SU-DHL-6 (cell line): Measurements from ENCODE around the gene SPTBN5.

ENCODE experiments used
- H2AFZ ChIP-seq: fragments of 200-600 bp; sonication (generic); 2 replicates; pipeline ENCODE4 v1.6.1; 2014; ENCODE audit warnings: low read depth, mild to moderate bottlenecking, moderate library complexity, mixed read lengths, antibody characterized with exemption, low read length; ENCODE audit not compliant: severe bottlenecking
- H3F3A ChIP-seq: fragments of 200-600 bp; shearing (Covaris generic); 2 replicates; pipeline ENCODE4 v1.6.0; 2016; ENCODE audit warnings: antibody characterized with exemption, mild to moderate bottlenecking; ENCODE audit not compliant: insufficient read depth
- H3K27ac ChIP-seq: fragments of 200-600 bp; sonication (generic); 2 replicates; pipeline ENCODE4 v1.5.1; 2016; ENCODE audit warnings: low read depth, mild to moderate bottlenecking, low read length, moderate library complexity, mixed read lengths
- H3K27me3 ChIP-seq: fragments of 200-600 bp; sonication (generic), shearing (Covaris generic); 2 replicates; pipeline ENCODE4 v1.6.0; 2014; ENCODE audit warnings: mild to moderate bottlenecking, low read length
- H3K36me3 ChIP-seq: fragments of 200-600 bp; sonication (generic); 2 replicates; pipeline ENCODE4 v1.6.1; 2014; ENCODE audit warnings: mild to moderate bottlenecking, low read length, mixed read lengths
- H3K4me2 ChIP-seq: fragments of 300-600, 200-600 bp; shearing (Covaris generic), sonication (generic); 2 replicates; pipeline ENCODE4 v1.6.0; 2014; ENCODE audit warnings: low read length, low read depth, mild to moderate bottlenecking; ENCODE audit not compliant: poor library complexity, severe bottlenecking
- H3K4me3 ChIP-seq: fragments of 200-600 bp; sonication (generic); 2 replicates; pipeline ENCODE4 v1.5.1; 2014; ENCODE audit warnings: antibody characterized with exemption, low read length, mild to moderate bottlenecking, mixed read lengths; ENCODE audit not compliant: insufficient read depth, poor library complexity, severe bottlenecking
- H3K79me2 ChIP-seq: fragments of 200-600 bp; sonication (generic); 2 replicates; pipeline ENCODE4 v1.6.1; 2014; ENCODE audit warnings: mild to moderate bottlenecking, low read length, moderate library complexity; ENCODE audit not compliant: insufficient read depth
- H3K9ac ChIP-seq: fragments of 200-600 bp; sonication (generic); 2 replicates; pipeline ENCODE4 v1.7.0; 2014; ENCODE audit warnings: mild to moderate bottlenecking, low read length
- H3K9me2 ChIP-seq: fragments of 200-600 bp; sonication (generic); replicated peaks from 2 replicates; pipeline ENCODE4 v1.6.1; 2014; ENCODE audit warnings: low read length; ENCODE audit not compliant: insufficient read depth
- H3K9me3 ChIP-seq: fragments of 200-600 bp; sonication (generic); 2 replicates; pipeline ENCODE4 v1.6.1; 2014; ENCODE audit warnings: low read length, mixed read lengths; ENCODE audit not compliant: insufficient read depth
- H4K20me1 ChIP-seq: fragments of 200-600 bp; sonication (generic); 2 replicates; pipeline ENCODE4 v1.6.1; 2014; ENCODE audit warnings: low read depth, mild to moderate bottlenecking, antibody characterized with exemption, low read length, moderate library complexity, mixed read lengths
- EZH2phosphoT487 ChIP-seq: fragments of 200-600 bp; sonication (generic), shearing (Covaris generic); conservative IDR thresholded peaks from 2 replicates; pipeline ENCODE4 v1.6.1; 2018; ENCODE audit warnings: mild to moderate bottlenecking, antibody characterized with exemption, low read length, moderate library complexity, mixed read lengths
- TF ChIP-seq, protein P1 (sequence below): fragments of 200-600 bp; sonication (generic); IDR thresholded peaks from one replicate; pipeline ENCODE4 v1.5.1; 2017; ENCODE audit warnings: antibody characterized with exemption, mild to moderate bottlenecking, low read length, moderate library complexity; ENCODE audit not compliant: insufficient read depth, poor library complexity, severe bottlenecking

Gene SPTBN5

GRCh38 chr15:41814534-41814933 lies 79.3 kb downstream of the SPTBN5 start:
- TF ChIP-seq, protein P1, sequence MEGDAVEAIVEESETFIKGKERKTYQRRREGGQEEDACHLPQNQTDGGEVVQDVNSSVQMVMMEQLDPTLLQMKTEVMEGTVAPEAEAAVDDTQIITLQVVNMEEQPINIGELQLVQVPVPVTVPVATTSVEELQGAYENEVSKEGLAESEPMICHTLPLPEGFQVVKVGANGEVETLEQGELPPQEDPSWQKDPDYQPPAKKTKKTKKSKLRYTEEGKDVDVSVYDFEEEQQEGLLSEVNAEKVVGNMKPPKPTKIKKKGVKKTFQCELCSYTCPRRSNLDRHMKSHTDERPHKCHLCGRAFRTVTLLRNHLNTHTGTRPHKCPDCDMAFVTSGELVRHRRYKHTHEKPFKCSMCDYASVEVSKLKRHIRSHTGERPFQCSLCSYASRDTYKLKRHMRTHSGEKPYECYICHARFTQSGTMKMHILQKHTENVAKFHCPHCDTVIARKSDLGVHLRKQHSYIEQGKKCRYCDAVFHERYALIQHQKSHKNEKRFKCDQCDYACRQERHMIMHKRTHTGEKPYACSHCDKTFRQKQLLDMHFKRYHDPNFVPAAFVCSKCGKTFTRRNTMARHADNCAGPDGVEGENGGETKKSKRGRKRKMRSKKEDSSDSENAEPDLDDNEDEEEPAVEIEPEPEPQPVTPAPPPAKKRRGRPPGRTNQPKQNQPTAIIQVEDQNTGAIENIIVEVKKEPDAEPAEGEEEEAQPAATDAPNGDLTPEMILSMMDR = no peak
- Histone ChIP-seq H3K36me3 (no peaks in the 10 kb centered on the region), H4K20me1 (no peaks in the 10 kb centered on the region), H3K9me3 (no peaks in the 10 kb centered on the region), H3K9ac (no peak overlapping the region), H3K4me2 (no peak overlapping the region), H3F3A (no peaks in the 10 kb centered on the region), H3K27me3 (no peaks in the 10 kb centered on the region), H2AFZ (no peak overlapping the region), H3K79me2 (no peaks in the 10 kb centered on the region), H3K9me2 (no peaks in the 10 kb centered on the region), H3K4me3 (no peak overlapping the region), H3K27ac (no peak overlapping the region)

DNA sequence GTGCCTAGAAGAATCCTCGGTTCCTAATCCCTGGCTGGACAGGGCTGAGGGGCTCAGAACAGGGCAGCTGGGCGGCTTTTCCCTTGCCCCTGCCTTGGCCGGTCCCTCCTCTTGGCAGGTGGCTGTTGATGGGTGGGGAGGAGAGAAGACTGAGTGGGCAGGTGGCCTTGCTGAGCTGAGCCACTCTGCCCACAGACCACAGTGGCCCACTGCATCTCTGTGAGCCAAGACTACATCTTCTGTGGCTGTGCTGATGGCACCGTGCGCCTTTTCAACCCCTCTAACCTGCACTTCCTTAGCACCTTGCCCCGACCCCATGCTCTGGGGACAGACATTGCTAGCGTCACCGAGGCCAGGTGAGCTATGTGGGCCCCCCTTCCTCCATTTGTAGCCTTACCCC lies 80.4 kb downstream of the SPTBN5 start:
- no peaks in the 10 kb centered on the region for H3K9me3 ChIP-seq
- no peak overlapping the region for H3K9ac ChIP-seq
- no peaks in the 10 kb centered on the region for H3K27me3 ChIP-seq
- H3K9me2 ChIP-seq = no peaks in the 10 kb centered on the region
- no peaks in the 10 kb centered on the region for H3K36me3 ChIP-seq
- H3K4me3 ChIP-seq = no peak overlapping the region
- no peaks in the 10 kb centered on the region for H4K20me1 ChIP-seq
- no peaks in the 10 kb centered on the region for H3F3A ChIP-seq
- H3K27ac ChIP-seq = no peak overlapping the region
- no peaks in the 10 kb centered on the region for H3K79me2 ChIP-seq
- no peak overlapping the region for H3K4me2 ChIP-seq
- no peak overlapping the region for H2AFZ ChIP-seq
- TF ChIP-seq EZH2phosphoT487 = no peak
- TF ChIP-seq, protein P1 = no peak

DNA sequence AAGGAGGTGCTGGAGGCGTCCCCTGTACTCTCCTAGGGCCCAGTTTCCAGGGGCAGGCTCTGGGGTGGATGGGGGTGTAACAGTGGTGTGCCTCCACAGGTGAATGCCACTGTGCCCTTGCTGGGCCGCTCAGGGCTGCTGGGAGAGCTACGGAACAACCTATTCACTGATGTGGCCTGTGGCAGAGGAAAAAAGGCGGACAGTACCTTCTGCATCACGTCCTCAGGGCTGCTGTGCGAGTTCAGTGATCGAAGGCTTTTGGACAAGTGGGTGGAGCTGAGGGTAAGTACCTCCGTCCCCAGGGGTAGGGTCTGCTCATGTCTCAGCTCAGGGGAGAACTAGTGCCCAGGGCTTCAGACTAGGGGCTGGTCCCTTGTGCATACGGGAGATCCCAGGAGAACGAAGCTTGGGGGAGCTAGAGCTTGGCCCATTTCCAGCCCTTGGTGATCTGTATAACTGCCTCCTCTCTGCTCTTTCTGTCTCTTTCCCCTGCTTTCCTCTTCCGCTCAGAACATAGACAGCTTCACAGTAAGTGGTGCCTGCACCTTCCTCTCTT lies 81.0 kb downstream of the SPTBN5 start:
- Histone ChIP-seq H3K79me2 (no peaks in the 10 kb centered on the region), H3K9ac (no peak overlapping the region), H3K9me2 (no peaks in the 10 kb centered on the region), H3K4me2 (no peak overlapping the region), H3K27ac (no peak overlapping the region), H4K20me1 (no peaks in the 10 kb centered on the region), H3K9me3 (no peaks in the 10 kb centered on the region), H3K27me3 (no peaks in the 10 kb centered on the region), H3K36me3 (no peaks in the 10 kb centered on the region), H2AFZ (no peak overlapping the region), H3F3A (no peaks in the 10 kb centered on the region), H3K4me3 (no peak overlapping the region)
- TF ChIP-seq EZH2phosphoT487 = no peak
- TF ChIP-seq, protein P1 = no peak
